Measurements from ENCODE around the gene AMZ2. TPM values are rescaled to one million over a fixed set of nuclear protein-coding genes. Genes with fewer than 3 reads are reported as not detected.
"Not testable (repeated sequence)": the region's sequence is repeated elsewhere in the genome, so short reads cannot be mapped to it uniquely, and the experiment has no call there.

The AMZ2 gene
- total and polyA plus RNA-seq, 3 donors from 2014 or later: 143 to 457 (median 201) TPM

GRCh38 chr17:68228817-68229570, 18.8 kb upstream of the AMZ2 start:
- H3K27me3 ChIP-seq: no peaks in the 10 kb centered on the region
- intact Hi-C loops (cut with DNase I; ENCODE audit: low total_unique reads): no loop called here
- H3K27ac ChIP-seq: no peak overlapping the region
- DNase-seq: no peak
- TF ChIP-seq, protein P1, sequence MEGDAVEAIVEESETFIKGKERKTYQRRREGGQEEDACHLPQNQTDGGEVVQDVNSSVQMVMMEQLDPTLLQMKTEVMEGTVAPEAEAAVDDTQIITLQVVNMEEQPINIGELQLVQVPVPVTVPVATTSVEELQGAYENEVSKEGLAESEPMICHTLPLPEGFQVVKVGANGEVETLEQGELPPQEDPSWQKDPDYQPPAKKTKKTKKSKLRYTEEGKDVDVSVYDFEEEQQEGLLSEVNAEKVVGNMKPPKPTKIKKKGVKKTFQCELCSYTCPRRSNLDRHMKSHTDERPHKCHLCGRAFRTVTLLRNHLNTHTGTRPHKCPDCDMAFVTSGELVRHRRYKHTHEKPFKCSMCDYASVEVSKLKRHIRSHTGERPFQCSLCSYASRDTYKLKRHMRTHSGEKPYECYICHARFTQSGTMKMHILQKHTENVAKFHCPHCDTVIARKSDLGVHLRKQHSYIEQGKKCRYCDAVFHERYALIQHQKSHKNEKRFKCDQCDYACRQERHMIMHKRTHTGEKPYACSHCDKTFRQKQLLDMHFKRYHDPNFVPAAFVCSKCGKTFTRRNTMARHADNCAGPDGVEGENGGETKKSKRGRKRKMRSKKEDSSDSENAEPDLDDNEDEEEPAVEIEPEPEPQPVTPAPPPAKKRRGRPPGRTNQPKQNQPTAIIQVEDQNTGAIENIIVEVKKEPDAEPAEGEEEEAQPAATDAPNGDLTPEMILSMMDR (IDR thresholded peaks at IDR 0.05): no peak
- no peak for TF ChIP-seq POLR2A (IDR thresholded peaks at IDR 0.05)
- H3K4me3 ChIP-seq: no peak overlapping the region
- H3K9me3 ChIP-seq: no peaks in the 10 kb centered on the region
- H3K36me3 ChIP-seq (ENCODE audit: low read depth, missing control alignments): no peaks in the 10 kb centered on the region
- no peaks in the 10 kb centered on the region for H3K4me1 ChIP-seq
- WGBS, 2 donors: 85 to 87% methylated on average over 10 to 17 of the region's 17 CpGs

- TF ChIP-seq, protein P1 (IDR thresholded peaks at IDR 0.05): no peak
- TF ChIP-seq POLR2A (IDR thresholded peaks at IDR 0.05): no peak
- DNase-seq: no peak
- WGBS, 2 donors: 85 to 95% methylated on average over 8 of the region's 8 CpGs
- H3K4me1 ChIP-seq: peaks cover 4% of the 10 kb centered on the region
- no peaks in the 10 kb centered on the region for H3K27me3 ChIP-seq
- H3K9me3 ChIP-seq: no peaks in the 10 kb centered on the region
- no peak overlapping the region for H3K27ac ChIP-seq
- no peaks in the 10 kb centered on the region for H3K36me3 ChIP-seq (ENCODE audit: low read depth, missing control alignments)
- H3K4me3 ChIP-seq: no peak overlapping the region
- intact Hi-C loops (cut with DNase I; ENCODE audit: low total_unique reads): no loop called here
Observed at GRCh38 chr17:68229619-68230018, 18.2 kb upstream of the AMZ2 start.

GRCh38 chr17:68231131-68231530, 16.7 kb upstream of the AMZ2 start:
- intact Hi-C loops (cut with DNase I; ENCODE audit: low total_unique reads); H3K4me3 ChIP-seq; H3K27me3 ChIP-seq; H3K9me3 ChIP-seq; H3K27ac ChIP-seq; DNase-seq; H3K36me3 ChIP-seq (ENCODE audit: low read depth, missing control alignments): not testable (repeated sequence)
- peaks cover 13% of the 10 kb centered on the region for H3K4me1 ChIP-seq
- 92 to 97% methylated on average over 4 of the region's 4 CpGs for WGBS, 2 donors

DNA sequence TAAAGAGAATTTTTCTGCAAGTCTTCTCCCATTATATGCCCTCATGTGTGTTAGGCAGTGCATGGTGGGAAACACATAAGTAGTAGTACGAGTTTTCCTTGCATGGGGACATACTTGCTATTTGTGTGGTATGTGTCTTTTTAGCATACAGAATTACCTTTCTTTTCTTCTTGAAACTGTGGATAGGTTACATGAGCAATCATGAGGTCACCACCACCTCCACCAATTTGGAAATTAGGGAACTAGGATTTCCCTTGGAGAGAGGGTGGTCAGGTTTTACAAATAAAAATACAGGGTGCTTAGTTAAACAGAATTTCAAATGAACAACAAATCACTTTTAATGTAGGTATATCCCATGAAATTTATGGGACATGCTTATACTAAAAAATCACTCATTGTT, 16.3 kb upstream of the AMZ2 start:
- Histone ChIP-seq H3K9me3 (no peaks in the 10 kb centered on the region), H3K27me3 (no peaks in the 10 kb centered on the region), H3K4me3 (no peak overlapping the region), H3K27ac (no peak overlapping the region), H3K36me3 (ENCODE audit: low read depth, missing control alignments) (no peaks in the 10 kb centered on the region), H3K4me1 (peaks cover 13% of the 10 kb centered on the region)
- DNase-seq: no peak
- WGBS, 2 donors: 89 to 98% methylated on average over 1 of the region's 1 CpG
- TF ChIP-seq, protein P1 (IDR thresholded peaks at IDR 0.05): no peak
- no peak for TF ChIP-seq POLR2A (IDR thresholded peaks at IDR 0.05)
- intact Hi-C loops (cut with DNase I; ENCODE audit: low total_unique reads): no loop called here

DNA sequence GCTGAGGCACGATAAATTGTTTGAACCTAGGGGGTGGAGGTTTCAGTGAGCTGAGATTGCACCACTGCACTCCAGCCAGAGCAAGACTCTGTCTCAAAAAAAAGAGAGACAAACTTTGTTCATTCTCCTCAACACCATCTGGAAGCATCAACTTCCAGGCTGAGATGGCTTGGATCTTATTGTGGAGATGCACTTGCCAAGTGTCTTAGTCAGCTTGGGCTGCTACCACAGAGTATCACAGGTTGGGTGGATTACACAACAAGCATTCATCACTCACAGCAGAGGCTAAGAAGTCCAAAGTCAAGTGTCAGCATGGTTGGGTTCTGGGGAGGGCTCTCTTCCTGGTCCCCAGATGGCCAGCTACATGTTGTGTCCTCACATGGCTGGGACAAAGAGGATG, 15.1 kb upstream of the AMZ2 start:
- H3K36me3 ChIP-seq (ENCODE audit: low read depth, missing control alignments); DNase-seq; H3K27ac ChIP-seq; intact Hi-C loops (cut with DNase I; ENCODE audit: low total_unique reads); H3K9me3 ChIP-seq; H3K27me3 ChIP-seq; H3K4me3 ChIP-seq: not testable (repeated sequence)
- 100% methylated on average over 1 of the region's 1 CpG for WGBS, 2 donors
- H3K4me1 ChIP-seq: peaks cover 13% of the 10 kb centered on the region

DNA sequence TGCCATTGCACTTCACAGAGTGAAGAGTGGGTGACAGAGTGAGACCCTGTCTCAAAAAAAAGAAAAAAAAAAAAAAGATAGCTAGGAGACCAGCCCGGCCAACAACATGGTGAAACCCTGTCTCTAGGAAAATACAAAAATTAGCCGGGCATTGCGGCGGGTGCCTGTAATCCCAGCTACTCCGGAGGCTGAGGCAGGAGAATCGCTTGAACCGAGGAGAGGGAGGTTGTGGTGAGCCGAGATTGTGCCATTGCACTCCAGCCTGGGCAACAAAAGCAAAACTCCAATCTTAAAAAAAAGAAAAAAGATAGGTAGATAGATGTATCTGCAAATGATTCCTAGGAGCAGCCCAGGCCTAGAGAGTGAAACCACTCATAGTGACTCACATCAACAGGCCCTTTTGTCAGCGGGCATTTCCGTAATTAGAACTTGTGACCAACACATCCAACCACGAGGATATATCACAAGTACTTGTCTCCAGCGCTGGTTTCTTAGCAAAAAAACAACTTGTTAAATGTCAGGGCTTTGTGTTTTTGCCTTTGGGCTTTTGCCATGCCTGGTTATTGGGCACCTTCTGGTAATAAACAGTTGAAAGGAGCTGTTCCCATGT, 13.0 kb upstream of the AMZ2 start:
- H3K36me3 ChIP-seq (ENCODE audit: low read depth, missing control alignments); H3K9me3 ChIP-seq; H3K4me3 ChIP-seq; intact Hi-C loops (cut with DNase I; ENCODE audit: low total_unique reads); H3K27me3 ChIP-seq: not testable (repeated sequence)
- Histone ChIP-seq H3K27ac (peak overlapping the region; percentile 50 to 63), H3K4me1 (peaks cover 13% of the 10 kb centered on the region)
- 89 to 92% methylated on average over 12 of the region's 12 CpGs for WGBS, 2 donors
- peak; percentile 53 for DNase-seq

DNA sequence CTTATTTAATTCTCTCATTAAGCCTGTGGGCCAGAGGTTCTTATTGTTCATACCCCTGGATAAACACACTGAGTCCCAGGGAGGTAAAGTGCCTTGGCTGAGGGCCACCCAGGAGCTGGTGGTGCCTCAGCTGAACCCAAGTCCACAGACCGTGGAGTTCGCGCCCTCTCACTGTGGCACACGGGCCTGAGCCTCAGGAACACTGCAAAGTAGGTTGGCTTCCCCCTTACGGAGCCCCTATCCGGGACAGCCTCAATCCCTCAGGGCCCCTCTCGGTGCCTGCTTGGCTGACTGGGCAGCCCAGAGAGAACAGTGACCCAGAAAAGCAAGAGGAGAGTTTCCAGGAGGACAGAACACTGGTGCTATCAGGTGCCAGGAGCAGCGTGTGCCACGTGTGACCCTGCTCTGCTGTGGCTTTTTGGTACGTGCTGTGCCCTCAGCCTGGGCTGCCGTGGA, 12.5 kb upstream of the AMZ2 start:
- H3K4me1 ChIP-seq: peaks cover 13% of the 10 kb centered on the region
- H3K27ac ChIP-seq: peak overlapping the region; percentile 50 to 63
- 53 to 78% methylated on average over 11 of the region's 11 CpGs for WGBS, 2 donors
- intact Hi-C loops (cut with DNase I; ENCODE audit: low total_unique reads); H3K27me3 ChIP-seq; H3K4me3 ChIP-seq; H3K36me3 ChIP-seq (ENCODE audit: low read depth, missing control alignments); H3K9me3 ChIP-seq; DNase-seq: not testable (repeated sequence)

DNA sequence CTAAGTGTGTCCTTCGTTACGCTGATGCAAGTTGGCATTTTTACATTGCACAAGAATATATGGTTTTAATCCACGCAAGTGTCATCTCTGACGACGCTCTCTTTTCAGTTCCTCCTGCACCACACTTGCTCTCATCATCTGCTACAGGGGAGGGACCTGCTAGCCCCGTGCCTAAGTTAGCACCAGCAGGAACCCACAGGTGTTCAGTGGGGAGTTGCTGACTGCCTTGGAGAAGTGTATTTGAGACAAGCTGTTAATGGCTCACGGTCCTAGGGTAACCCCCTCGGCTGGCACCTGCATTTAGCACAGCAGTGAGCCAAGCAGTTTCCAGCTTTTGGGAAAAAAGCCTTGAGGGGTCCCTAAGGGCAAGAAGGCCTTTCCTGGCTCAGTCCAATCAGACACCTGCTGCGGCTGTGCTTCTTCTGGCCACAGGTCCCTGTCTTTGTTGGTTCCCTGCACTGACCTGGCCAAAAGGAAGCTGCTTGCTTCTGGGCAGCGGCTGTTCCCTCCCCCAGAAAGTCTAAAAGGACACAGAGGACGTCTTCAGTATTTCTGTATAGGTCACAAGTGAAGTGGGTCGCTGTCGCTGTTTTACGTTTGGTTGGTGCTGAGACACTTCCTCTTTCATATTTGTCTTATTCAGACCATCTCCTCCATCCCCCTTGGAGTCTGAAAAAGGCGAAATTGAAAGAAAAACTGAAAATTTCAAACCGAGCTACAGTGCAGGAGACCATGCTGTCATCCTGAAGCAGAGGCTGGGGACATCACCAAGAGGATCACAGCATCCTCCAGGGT, 10.3 kb upstream of the AMZ2 start:
- Histone ChIP-seq H3K4me1 (peaks cover 13% of the 10 kb centered on the region), H3K27ac (peak overlapping the region; percentile 31 to 71)
- H3K36me3 ChIP-seq (ENCODE audit: low read depth, missing control alignments); H3K9me3 ChIP-seq; H3K27me3 ChIP-seq; intact Hi-C loops (cut with DNase I; ENCODE audit: low total_unique reads); H3K4me3 ChIP-seq: not testable (repeated sequence)
- DNase-seq: peak; percentile 38
- 74 to 76% methylated on average over 13 to 16 of the region's 16 CpGs for WGBS, 2 donors

Data from testis (tissue), 3 donors.